Mesothelial cell of epicardium (in vitro differentiated cells): Measurements from ENCODE around the gene GARS1. TPM values are rescaled to one million over a fixed set of nuclear protein-coding genes. Genes with fewer than 3 reads are reported as not detected.
A peak's percentile ranks its signal among the peaks of the same experiment; 100 is the strongest.

Source experiments
- DNase-seq, 2 experiments: peaks; one replicate each; pipeline ENCODE4 v3.0.0; 2021; ENCODE audit warnings: low spot score in 2 of 2; ENCODE audit not compliant: unreplicated experiment in 2 of 2
- H3K27ac Mint-ChIP-seq: 2 replicates; pipeline ENCODE4 v1.8.0; 2021; ENCODE audit warnings: mixed read lengths
- H3K27me3 Mint-ChIP-seq: 2 replicates; pipeline ENCODE4 v1.8.0; 2021; ENCODE audit warnings: low read depth, mixed read lengths
- H3K36me3 Mint-ChIP-seq: 2 replicates; pipeline ENCODE4 v1.8.0; 2021; ENCODE audit warnings: mixed read lengths
- H3K4me1 Mint-ChIP-seq: 2 replicates; pipeline ENCODE4 v1.8.0; 2021; ENCODE audit warnings: mixed read lengths
- H3K4me3 Mint-ChIP-seq: 2 replicates; pipeline ENCODE4 v1.8.0; 2021; ENCODE audit warnings: mild to moderate bottlenecking, moderate library complexity, mixed read lengths
- H3K9me3 Mint-ChIP-seq: 2 replicates; pipeline ENCODE4 v1.8.0; 2021; ENCODE audit warnings: mixed read lengths
- CTCF ChIP-seq: fragments of 200-600 bp; sonication (generic); IDR thresholded peaks from one replicate; pipeline ENCODE4 v1.5.0; 2021; ENCODE audit warnings: antibody characterized with exemption; ENCODE audit not compliant: unreplicated experiment
- total RNA-seq: library from RNA; stranded (reverse); gene quantifications from 3 replicates; pipeline ENCODE4 v1.2.1, GENCODE V29; 2021

Gene GARS1
- total RNA-seq, 1 donor from 2014 or later = 92.2 TPM

GRCh38 chr7:30682212-30683083, 87.8 kb downstream of the GARS1 start, which contains the start of gene CRHR2:
TSS of gene CRHR2 (minus strand) at chr7:30682456. CDS start at chr7:30682280, 176 bp downstream.
- peak; percentile 19 for TF ChIP-seq CTCF
- peaks cover 81% of the 10 kb centered on the region for H3K27me3 Mint-ChIP-seq
- peak in 1 of 2 experiments; percentile 59 for DNase-seq
- no peaks in the 10 kb centered on the region for H3K36me3 Mint-ChIP-seq
- H3K4me3 Mint-ChIP-seq = peak within 1 kb of the TSS; percentile 71
- H3K27ac Mint-ChIP-seq = no peak within 1 kb of the TSS
- no peaks in the 10 kb centered on the region for H3K9me3 Mint-ChIP-seq
- peaks cover 10% of the 10 kb centered on the region for H3K4me1 Mint-ChIP-seq

GRCh38 chr7:30683306-30683705, 88.6 kb downstream of the GARS1 start:
- Mint-ChIP-seq H3K4me1 (peaks cover 10% of the 10 kb centered on the region), H3K27me3 (peaks cover 72% of the 10 kb centered on the region), H3K36me3 (no peaks in the 10 kb centered on the region), H3K4me3 (peak overlapping the region; percentile 40), H3K9me3 (no peaks in the 10 kb centered on the region), H3K27ac (no peak overlapping the region)
- DNase-seq = no peak
- no peak for TF ChIP-seq CTCF

Other genes with a start within 250 kb of the GARS1 start
- gene NOD1, start 116.1 kb upstream of the GARS1 start, total RNA-seq = 9.5 to 10.3 TPM (median 10.2 TPM) in 3 replicates
- gene GGCT, start 90.0 kb upstream of the GARS1 start, total RNA-seq = 36.5 to 37.5 TPM (median 36.6 TPM) in 3 replicates
- not detected in 3 replicates for gene CRHR2, start 87.6 kb downstream of the GARS1 start, total RNA-seq
- 3.3 to 4.3 TPM (median 3.4 TPM) in 3 replicates for gene INMT, start 157.3 kb downstream of the GARS1 start, total RNA-seq
- 10.8 to 11.6 TPM (median 11.3 TPM) in 3 replicates for gene MINDY4, start 176.5 kb downstream of the GARS1 start, total RNA-seq